Measurements from ENCODE around the gene BCR. TPM values are rescaled to one million over a fixed set of nuclear protein-coding genes. Genes with fewer than 3 reads are reported as not detected.

The BCR gene
- total RNA-seq, 2 experiments from 2014 or later, result 60.0 to 64.8 TPM

DNA sequence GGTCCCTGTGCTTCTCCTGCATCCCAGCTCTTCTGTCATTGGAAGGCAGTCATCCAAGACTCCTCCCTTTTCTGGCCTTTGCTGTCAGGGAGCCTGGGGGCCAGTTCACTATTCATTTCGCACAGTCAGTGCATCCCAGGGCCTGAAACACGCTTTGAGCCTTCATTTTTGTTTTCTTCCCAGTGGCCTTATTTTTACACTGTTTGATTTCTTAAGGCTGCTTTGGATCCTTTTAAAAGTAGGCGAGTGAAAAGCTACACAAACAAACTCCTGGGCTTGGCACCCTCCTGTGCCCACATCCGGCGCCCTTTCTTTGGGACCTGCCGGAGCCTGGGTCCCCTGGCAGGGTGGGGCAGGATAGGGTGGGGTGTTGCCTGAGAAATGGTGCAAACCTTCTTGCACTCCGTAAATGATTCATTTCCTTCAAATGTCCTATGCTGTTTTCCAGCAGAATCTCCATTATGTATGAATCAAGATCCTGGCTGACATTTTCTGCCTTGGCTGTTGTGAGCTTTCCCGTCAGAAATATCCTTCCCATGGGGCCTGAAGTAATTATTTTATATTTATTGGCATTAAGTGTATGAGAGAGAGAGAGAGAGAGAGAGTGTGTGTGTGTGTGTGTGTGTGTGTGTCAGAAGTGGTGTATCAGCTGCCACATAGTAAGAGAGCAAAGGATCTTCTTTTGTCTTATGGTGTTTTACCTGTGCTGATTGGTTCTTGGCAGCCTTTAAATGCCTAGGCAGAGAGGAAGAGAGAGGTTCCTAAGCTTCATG lies 45.6 kb downstream of the BCR start:
- Mint-ChIP-seq H3K27me3 (no peaks in the 10 kb centered on the region), H3K4me3 (peak overlapping the region; percentile 35), H3K27ac (peak overlapping the region; percentile 83), H3K9me3 (peaks cover 6% of the 10 kb centered on the region), H3K36me3 (ENCODE audit: low read depth) (peaks cover 31% of the 10 kb centered on the region), H3K4me1 (ENCODE audit: low read depth) (peaks cover 84% of the 10 kb centered on the region)
- DNase-seq (peak in 13 of 14 experiments; percentile 32 to 84 (median 60)), ATAC-seq (ENCODE audit: poor library complexity) (peak; percentile 84)
- peak overlapping the region; percentile 43 to 64 for H3K27ac ChIP-seq (ENCODE audit: low read depth in 1 of 2, low read length in 2 of 2)
- peaks cover 85% of the 10 kb centered on the region for H3K4me1 ChIP-seq (ENCODE audit: insufficient read depth, low read length)
- H3K9me3 ChIP-seq (ENCODE audit: control insufficient read depth in 1 of 2, insufficient read depth in 1 of 2, low read length in 2 of 2), result peaks cover 3 to 17% of the 10 kb centered on the region in 2 experiments
- intact Hi-C loops (cut with DNase I, micrococcal nuclease), result loop anchor here in 1 of 2 experiments (2.0 kb wide), 1 partner anchor 17 kb away; no protein-coding TSS in a partner anchor
- H3K36me3 ChIP-seq (ENCODE audit: insufficient read depth, low read length), result no peaks in the 10 kb centered on the region
- TF ChIP-seq, protein P1, sequence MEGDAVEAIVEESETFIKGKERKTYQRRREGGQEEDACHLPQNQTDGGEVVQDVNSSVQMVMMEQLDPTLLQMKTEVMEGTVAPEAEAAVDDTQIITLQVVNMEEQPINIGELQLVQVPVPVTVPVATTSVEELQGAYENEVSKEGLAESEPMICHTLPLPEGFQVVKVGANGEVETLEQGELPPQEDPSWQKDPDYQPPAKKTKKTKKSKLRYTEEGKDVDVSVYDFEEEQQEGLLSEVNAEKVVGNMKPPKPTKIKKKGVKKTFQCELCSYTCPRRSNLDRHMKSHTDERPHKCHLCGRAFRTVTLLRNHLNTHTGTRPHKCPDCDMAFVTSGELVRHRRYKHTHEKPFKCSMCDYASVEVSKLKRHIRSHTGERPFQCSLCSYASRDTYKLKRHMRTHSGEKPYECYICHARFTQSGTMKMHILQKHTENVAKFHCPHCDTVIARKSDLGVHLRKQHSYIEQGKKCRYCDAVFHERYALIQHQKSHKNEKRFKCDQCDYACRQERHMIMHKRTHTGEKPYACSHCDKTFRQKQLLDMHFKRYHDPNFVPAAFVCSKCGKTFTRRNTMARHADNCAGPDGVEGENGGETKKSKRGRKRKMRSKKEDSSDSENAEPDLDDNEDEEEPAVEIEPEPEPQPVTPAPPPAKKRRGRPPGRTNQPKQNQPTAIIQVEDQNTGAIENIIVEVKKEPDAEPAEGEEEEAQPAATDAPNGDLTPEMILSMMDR (IDR thresholded peaks at IDR 0.05), result no peak
- POLR2A ChIA-PET, result interaction anchor here (0.7 to 3.3 kb wide), 4 partner anchors 9 to 52 kb away, joined by 3 to 27 read pairs (median 12); no protein-coding TSS in a partner anchor
- no peaks in the 10 kb centered on the region for H3K27me3 ChIP-seq (ENCODE audit: control insufficient read depth in 1 of 2, insufficient read depth in 2 of 2, low read length in 2 of 2)
- CTCF ChIA-PET, result no interaction called here
- peak overlapping the region; percentile 1 for H3K4me3 ChIP-seq (ENCODE audit: low read length)

- peaks cover 79% of the 10 kb centered on the region for H3K4me1 Mint-ChIP-seq (ENCODE audit: low read depth)
- no peaks in the 10 kb centered on the region for H3K36me3 ChIP-seq (ENCODE audit: insufficient read depth, low read length)
- intact Hi-C loops (cut with DNase I, micrococcal nuclease), result loop anchor here in 1 of 2 experiments (2.0 kb wide), 1 partner anchor 16 kb away; no protein-coding TSS in a partner anchor
- peak overlapping the region; percentile 1 for H3K4me3 ChIP-seq (ENCODE audit: low read length)
- ATAC-seq (ENCODE audit: poor library complexity), result no peak
- H3K4me1 ChIP-seq (ENCODE audit: insufficient read depth, low read length), result peaks cover 83% of the 10 kb centered on the region
- peak overlapping the region; percentile 39 to 64 for H3K27ac ChIP-seq (ENCODE audit: low read depth in 1 of 2, low read length in 2 of 2)
- TF ChIP-seq, protein P1 (IDR thresholded peaks at IDR 0.05), result no peak
- no peaks in the 10 kb centered on the region for H3K27me3 Mint-ChIP-seq
- POLR2A ChIA-PET, result interaction anchor here (2.0 to 3.3 kb wide), 3 partner anchors 10 to 17 kb away, joined by 8 to 27 read pairs (median 15); no protein-coding TSS in a partner anchor
- CTCF ChIA-PET, result no interaction called here
- H3K27me3 ChIP-seq (ENCODE audit: control insufficient read depth in 1 of 2, insufficient read depth in 2 of 2, low read length in 2 of 2), result no peaks in the 10 kb centered on the region
- H3K36me3 Mint-ChIP-seq (ENCODE audit: low read depth), result peaks cover 31% of the 10 kb centered on the region
- peaks cover 3 to 17% of the 10 kb centered on the region in 2 experiments for H3K9me3 ChIP-seq (ENCODE audit: control insufficient read depth in 1 of 2, insufficient read depth in 1 of 2, low read length in 2 of 2)
- H3K27ac Mint-ChIP-seq, result peak overlapping the region; percentile 83
- H3K4me3 Mint-ChIP-seq, result peak overlapping the region; percentile 35
- DNase-seq, result no peak
- H3K9me3 Mint-ChIP-seq, result peaks cover 6% of the 10 kb centered on the region
These were observed 46.2 kb downstream of the BCR start for GRCh38 chr22:23226497-23226850.

GRCh38 chr22:23227380-23227779 lies 47.1 kb downstream of the BCR start:
- peak overlapping the region in 1 of 2 donors; percentile 57 for H3K27ac ChIP-seq (ENCODE audit: low read depth in 1 of 2, low read length in 2 of 2)
- Mint-ChIP-seq H3K36me3 (ENCODE audit: low read depth) (peaks cover 31% of the 10 kb centered on the region), H3K27me3 (no peaks in the 10 kb centered on the region), H3K9me3 (peaks cover 6% of the 10 kb centered on the region), H3K4me1 (ENCODE audit: low read depth) (peaks cover 77% of the 10 kb centered on the region), H3K27ac (peak overlapping the region; percentile 83), H3K4me3 (no peak overlapping the region)
- TF ChIP-seq, protein P1 (IDR thresholded peaks at IDR 0.05), result no peak
- H3K36me3 ChIP-seq (ENCODE audit: insufficient read depth, low read length), result no peaks in the 10 kb centered on the region
- no peak for DNase-seq
- H3K27me3 ChIP-seq (ENCODE audit: control insufficient read depth in 1 of 2, insufficient read depth in 2 of 2, low read length in 2 of 2), result no peaks in the 10 kb centered on the region
- ChIA-PET POLR2A (interaction anchor here (2.0 to 3.3 kb wide), 3 partner anchors 10 to 16 kb away, joined by 8 to 27 read pairs (median 15); no protein-coding TSS in a partner anchor), CTCF (interaction anchor here (2.5 kb wide), 1 partner anchor 16 kb away, joined by 9 read pairs; no protein-coding TSS in a partner anchor)
- peaks cover 83% of the 10 kb centered on the region for H3K4me1 ChIP-seq (ENCODE audit: insufficient read depth, low read length)
- ATAC-seq (ENCODE audit: poor library complexity), result no peak
- intact Hi-C loops (cut with DNase I, micrococcal nuclease), result loop anchor here in 1 of 2 experiments (2.0 kb wide), 1 partner anchor 15 kb away; no protein-coding TSS in a partner anchor
- H3K9me3 ChIP-seq (ENCODE audit: control insufficient read depth in 1 of 2, insufficient read depth in 1 of 2, low read length in 2 of 2), result peaks cover 3 to 17% of the 10 kb centered on the region in 2 experiments
- no peak overlapping the region for H3K4me3 ChIP-seq (ENCODE audit: low read length)
